ENCODE data around the gene SLC22A16. TPM values are rescaled to one million over a fixed set of nuclear protein-coding genes. Genes with fewer than 3 reads are reported as not detected.
"Not testable (repeated sequence)": the region's sequence is repeated elsewhere in the genome, so short reads cannot be mapped to it uniquely, and the experiment has no call there.

SLC22A16 gene
- total RNA-seq, 5 donors from 2014 or later (not counting 1 experiment from before 2014, with no cell fraction given) = not detected

DNA sequence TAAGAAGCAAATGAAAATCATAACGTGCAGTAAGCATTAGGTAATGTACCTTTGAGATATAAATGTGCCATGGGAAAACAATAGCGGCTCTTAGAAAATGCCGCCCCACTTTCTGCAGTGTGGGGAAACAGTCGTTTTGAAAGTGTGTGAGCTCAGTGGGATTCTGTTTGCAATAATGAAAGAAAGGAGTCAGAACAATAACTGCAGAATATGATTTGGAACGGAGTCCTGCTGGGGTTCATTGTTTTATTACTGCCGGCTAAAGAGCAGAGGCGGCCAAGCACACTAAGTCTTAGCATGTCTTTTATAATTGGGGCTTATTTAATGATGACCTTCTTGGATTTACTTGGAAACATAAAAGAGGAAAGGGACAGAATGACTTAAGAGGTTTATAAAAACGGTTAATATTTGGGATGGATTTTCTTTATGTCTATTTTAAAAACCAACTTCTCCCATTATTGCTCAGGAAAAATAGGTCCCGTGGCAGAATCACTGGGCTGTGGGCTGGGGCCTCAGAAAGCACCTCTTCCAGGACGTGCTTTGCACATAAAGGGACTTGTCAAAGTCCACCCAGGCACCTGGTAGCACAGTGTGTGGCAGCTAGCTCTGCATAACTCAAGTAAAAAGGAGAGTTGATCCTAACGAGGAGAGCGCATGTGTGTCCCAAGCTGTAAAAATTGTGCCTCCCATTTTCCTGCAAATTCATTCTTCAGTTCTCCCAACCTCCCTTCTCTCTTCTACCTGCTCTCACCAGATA is 44.0 kb upstream of the SLC22A16 start:
- no peak overlapping the region for H3K4me3 Mint-ChIP-seq
- CTCF ChIA-PET = interaction anchor here in 1 of 2 donors (0.7 kb wide), 1 partner anchor 440 kb away, joined by 3 read pairs; no protein-coding TSS in a partner anchor

DNA sequence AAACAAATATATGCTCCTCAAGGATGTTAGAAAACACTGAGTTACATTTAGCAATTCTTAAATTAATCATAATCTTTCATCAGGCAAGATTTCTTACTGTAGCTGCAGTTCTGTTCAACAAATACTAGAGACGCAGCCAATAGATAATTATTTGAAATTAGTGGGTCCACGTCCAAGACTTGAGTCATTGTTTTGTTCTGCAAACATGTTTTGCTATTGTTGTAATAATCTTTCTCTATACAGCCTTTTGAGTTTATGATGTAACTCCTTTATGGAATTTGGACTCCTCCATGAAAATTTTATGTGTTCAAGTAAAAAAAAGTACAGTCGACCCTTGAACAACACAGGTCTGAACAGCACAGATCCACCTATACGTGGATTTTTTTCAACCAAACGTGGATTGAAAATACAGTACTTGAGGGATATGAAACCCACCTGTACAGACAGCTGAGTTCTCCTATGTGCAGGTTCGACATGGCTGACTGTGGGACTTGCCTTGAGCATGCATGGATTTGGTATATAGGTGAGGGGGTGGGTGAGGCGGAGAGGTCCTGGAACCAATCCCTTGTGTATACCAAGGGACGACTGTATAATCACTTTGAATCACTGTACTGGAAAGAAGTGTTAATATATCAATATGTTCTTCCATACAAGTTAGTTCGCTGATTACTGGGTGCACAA is 41.3 kb upstream of the SLC22A16 start:
- Histone ChIP-seq H3K4me3 (ENCODE audit: control insufficient read depth in 1 of 2, extremely low read depth in 1 of 2, low read length in 1 of 2) (no peak overlapping the region), H3K27me3 (replicated peaks in 1 of 2; ENCODE audit: control insufficient read depth in 2 of 2, extremely low read depth in 1 of 2, insufficient read depth in 2 of 2, low read length in 1 of 2) (peaks cover 0 to 4% of the 10 kb centered on the region in 2 experiments), H3K9me3 (no peaks in the 10 kb centered on the region), H3K27ac (ENCODE audit: low read length) (no peak overlapping the region), H3K4me1 (ENCODE audit: control insufficient read depth in 1 of 2, extremely low read depth in 1 of 2, insufficient read depth in 2 of 2, low read length in 2 of 2) (no peaks in the 10 kb centered on the region), H3K36me3 (ENCODE audit: control insufficient read depth in 2 of 2, extremely low read depth in 1 of 2, insufficient read depth in 1 of 2, low read length in 1 of 2) (no peaks in the 10 kb centered on the region)
- ATAC-seq (replicated peaks in 1 of 4) (no peak), DNase-seq (no peak)
- CTCF ChIA-PET = interaction anchor here in 1 of 2 donors (0.7 to 0.9 kb wide), 2 partner anchors 165 to 431 kb away, joined by 3 read pairs; no protein-coding TSS in a partner anchor
- WGBS (ENCODE audit: insufficient coverage) = 100% methylated on average over 1 of the region's 9 CpGs
- H3K4me1 Mint-ChIP-seq = no peaks in the 10 kb centered on the region
- no peaks in the 10 kb centered on the region for H3K9me3 Mint-ChIP-seq
- H3K27ac Mint-ChIP-seq = no peak overlapping the region
- POLR2A ChIA-PET = interaction anchor here in 1 of 2 donors (0.7 kb wide), 1 partner anchor 15 kb away, joined by 4 read pairs; no protein-coding TSS in a partner anchor
- peaks cover 3 to 4% of the 10 kb centered on the region in 2 donors for H3K27me3 Mint-ChIP-seq
- no peaks in the 10 kb centered on the region for H3K36me3 Mint-ChIP-seq
- H3K4me3 Mint-ChIP-seq = no peak overlapping the region

More for the DNA sequence above, 44.0 kb upstream of the SLC22A16 start:
- POLR2A ChIA-PET = no interaction called here
- H3K27ac ChIP-seq (ENCODE audit: low read length) = no peak overlapping the region
- H3K4me1 ChIP-seq (ENCODE audit: control insufficient read depth in 1 of 2, extremely low read depth in 1 of 2, insufficient read depth in 2 of 2, low read length in 2 of 2) = no peaks in the 10 kb centered on the region
- Mint-ChIP-seq H3K27me3 (peaks cover 3 to 4% of the 10 kb centered on the region in 2 donors), H3K4me1 (no peaks in the 10 kb centered on the region), H3K9me3 (no peaks in the 10 kb centered on the region), H3K36me3 (no peaks in the 10 kb centered on the region), H3K27ac (no peak overlapping the region)
- no peak overlapping the region for H3K4me3 ChIP-seq (ENCODE audit: control insufficient read depth in 1 of 2, extremely low read depth in 1 of 2, low read length in 1 of 2)
- 57% methylated on average over 7 of the region's 12 CpGs for WGBS (ENCODE audit: insufficient coverage)
- no peaks in the 10 kb centered on the region for H3K36me3 ChIP-seq (ENCODE audit: control insufficient read depth in 2 of 2, extremely low read depth in 1 of 2, insufficient read depth in 1 of 2, low read length in 1 of 2)
- DNase-seq = no peak
- peaks cover 0 to 4% of the 10 kb centered on the region in 2 experiments for H3K27me3 ChIP-seq (replicated peaks in 1 of 2; ENCODE audit: control insufficient read depth in 2 of 2, extremely low read depth in 1 of 2, insufficient read depth in 2 of 2, low read length in 1 of 2)
- no peaks in the 10 kb centered on the region for H3K9me3 ChIP-seq
- ATAC-seq (replicated peaks in 1 of 4) = no peak

GRCh38 chr6:110517034-110517433 is 40.6 kb upstream of the SLC22A16 start:
- ATAC-seq (replicated peaks in 1 of 4) (no peak), DNase-seq (no peak)
- no peaks in the 10 kb centered on the region for H3K36me3 ChIP-seq (ENCODE audit: control insufficient read depth in 2 of 2, extremely low read depth in 1 of 2, insufficient read depth in 1 of 2, low read length in 1 of 2)
- no peaks in the 10 kb centered on the region for H3K9me3 ChIP-seq
- H3K9me3 Mint-ChIP-seq = no peaks in the 10 kb centered on the region
- H3K27me3 ChIP-seq (replicated peaks in 1 of 2; ENCODE audit: control insufficient read depth in 2 of 2, extremely low read depth in 1 of 2, insufficient read depth in 2 of 2, low read length in 1 of 2) = peaks cover 0 to 6% of the 10 kb centered on the region in 2 experiments
- H3K4me3 Mint-ChIP-seq = no peak overlapping the region
- H3K27ac Mint-ChIP-seq = no peak overlapping the region
- H3K27me3 Mint-ChIP-seq = peaks cover 3 to 4% of the 10 kb centered on the region in 2 donors
- H3K4me1 Mint-ChIP-seq = no peaks in the 10 kb centered on the region
- no peak overlapping the region for H3K4me3 ChIP-seq (ENCODE audit: control insufficient read depth in 1 of 2, extremely low read depth in 1 of 2, low read length in 1 of 2)
- ChIA-PET POLR2A (no interaction called here), CTCF (no interaction called here)
- no peaks in the 10 kb centered on the region for H3K36me3 Mint-ChIP-seq
- 89% methylated on average over 1 of the region's 2 CpGs for WGBS (ENCODE audit: insufficient coverage)
- no peak overlapping the region for H3K27ac ChIP-seq (ENCODE audit: low read length)
- no peaks in the 10 kb centered on the region for H3K4me1 ChIP-seq (ENCODE audit: control insufficient read depth in 1 of 2, extremely low read depth in 1 of 2, insufficient read depth in 2 of 2, low read length in 2 of 2)

DNA sequence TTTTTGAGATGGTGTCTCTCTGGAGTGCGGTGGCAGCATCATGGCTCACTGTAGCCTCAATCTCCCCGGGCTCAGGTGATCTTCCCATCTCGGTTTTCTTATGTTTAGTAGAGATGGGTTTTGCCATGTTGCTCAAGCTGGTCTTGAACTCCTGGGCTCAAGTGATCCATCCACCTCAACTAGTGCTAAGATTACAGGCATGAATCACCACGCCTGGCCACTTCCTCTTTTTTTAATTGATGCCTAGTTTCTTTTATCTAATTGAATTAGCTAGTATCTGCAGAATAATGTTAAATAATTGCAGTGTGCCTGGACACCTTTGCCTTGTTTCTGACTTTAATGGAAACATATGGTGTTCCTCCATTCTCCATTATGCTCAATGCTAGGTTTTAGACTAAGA is 38.4 kb upstream of the SLC22A16 start:
- Mint-ChIP-seq H3K27me3 (peaks cover 8 to 9% of the 10 kb centered on the region in 2 donors), H3K27ac (no peak overlapping the region), H3K4me1 (no peaks in the 10 kb centered on the region), H3K4me3 (no peak overlapping the region), H3K9me3 (no peaks in the 10 kb centered on the region), H3K36me3 (no peaks in the 10 kb centered on the region)
- no peak for ATAC-seq (replicated peaks in 1 of 4)
- Histone ChIP-seq H3K9me3 (no peaks in the 10 kb centered on the region), H3K4me3 (ENCODE audit: control insufficient read depth in 1 of 2, extremely low read depth in 1 of 2, low read length in 1 of 2) (no peak overlapping the region), H3K4me1 (ENCODE audit: control insufficient read depth in 1 of 2, extremely low read depth in 1 of 2, insufficient read depth in 2 of 2, low read length in 2 of 2) (no peaks in the 10 kb centered on the region), H3K27me3 (replicated peaks in 1 of 2; ENCODE audit: control insufficient read depth in 2 of 2, extremely low read depth in 1 of 2, insufficient read depth in 2 of 2, low read length in 1 of 2) (peaks cover 0 to 3% of the 10 kb centered on the region in 2 experiments), H3K36me3 (ENCODE audit: control insufficient read depth in 2 of 2, extremely low read depth in 1 of 2, insufficient read depth in 1 of 2, low read length in 1 of 2) (no peaks in the 10 kb centered on the region), H3K27ac (ENCODE audit: low read length) (no peak overlapping the region)
- CTCF ChIA-PET = no interaction called here
- POLR2A ChIA-PET = no interaction called here
- no peak for DNase-seq
- WGBS (ENCODE audit: insufficient coverage) = no CpG with 5 or more reads among the region's 4 CpGs

GRCh38 chr6:110512991-110513390 is 36.6 kb upstream of the SLC22A16 start:
- Histone ChIP-seq H3K4me3 (ENCODE audit: control insufficient read depth in 1 of 2, extremely low read depth in 1 of 2, low read length in 1 of 2) (no peak overlapping the region), H3K27me3 (replicated peaks in 1 of 2; ENCODE audit: control insufficient read depth in 2 of 2, extremely low read depth in 1 of 2, insufficient read depth in 2 of 2, low read length in 1 of 2) (peaks cover 0 to 3% of the 10 kb centered on the region in 2 experiments), H3K9me3 (no peaks in the 10 kb centered on the region), H3K36me3 (ENCODE audit: control insufficient read depth in 2 of 2, extremely low read depth in 1 of 2, insufficient read depth in 1 of 2, low read length in 1 of 2) (no peaks in the 10 kb centered on the region), H3K27ac (ENCODE audit: low read length) (no peak overlapping the region), H3K4me1 (ENCODE audit: control insufficient read depth in 1 of 2, extremely low read depth in 1 of 2, insufficient read depth in 2 of 2, low read length in 2 of 2) (no peaks in the 10 kb centered on the region)
- no peak overlapping the region for H3K4me3 Mint-ChIP-seq
- ChIA-PET POLR2A (no interaction called here), CTCF (no interaction called here)
- H3K27me3 Mint-ChIP-seq = peaks cover 8 to 16% of the 10 kb centered on the region in 2 donors
- no peak overlapping the region for H3K27ac Mint-ChIP-seq
- no peaks in the 10 kb centered on the region for H3K9me3 Mint-ChIP-seq
- ATAC-seq (replicated peaks in 1 of 4) = no peak
- no peaks in the 10 kb centered on the region for H3K4me1 Mint-ChIP-seq
- DNase-seq = no peak
- no peaks in the 10 kb centered on the region for H3K36me3 Mint-ChIP-seq

- H3K27me3 ChIP-seq (replicated peaks in 1 of 2; ENCODE audit: control insufficient read depth in 2 of 2, extremely low read depth in 1 of 2, insufficient read depth in 2 of 2, low read length in 1 of 2); H3K4me1 Mint-ChIP-seq; H3K9me3 Mint-ChIP-seq; DNase-seq; H3K27ac Mint-ChIP-seq; CTCF ChIA-PET; H3K4me3 Mint-ChIP-seq; H3K36me3 Mint-ChIP-seq; H3K4me1 ChIP-seq (ENCODE audit: control insufficient read depth in 1 of 2, extremely low read depth in 1 of 2, insufficient read depth in 2 of 2, low read length in 2 of 2); POLR2A ChIA-PET; H3K9me3 ChIP-seq; H3K4me3 ChIP-seq (ENCODE audit: control insufficient read depth in 1 of 2, extremely low read depth in 1 of 2, low read length in 1 of 2); ATAC-seq (replicated peaks in 1 of 4); H3K36me3 ChIP-seq (ENCODE audit: control insufficient read depth in 2 of 2, extremely low read depth in 1 of 2, insufficient read depth in 1 of 2, low read length in 1 of 2); H3K27ac ChIP-seq (ENCODE audit: low read length): not testable (repeated sequence)
- H3K27me3 Mint-ChIP-seq = peaks cover 8 to 16% of the 10 kb centered on the region in 2 donors
These were observed 36.1 kb upstream of the SLC22A16 start for GRCh38 chr6:110512549-110512948.
